Measurements from ENCODE around the gene CYP1B1. TPM values are rescaled to one million over a fixed set of nuclear protein-coding genes. Genes with fewer than 3 reads are reported as not detected.

The CYP1B1 gene
- total RNA-seq, 1 experiment from 2014 or later, result 36.3 TPM

GRCh38 chr2:38109732-38110181 lies 33.8 kb upstream of the CYP1B1 start:
- Histone ChIP-seq H3K4me1 (replicated peaks; ENCODE audit: insufficient read depth) (peaks cover 38% of the 10 kb centered on the region), H3K36me3 (ENCODE audit: low read depth) (no peaks in the 10 kb centered on the region), H2AFZ (no peak overlapping the region), H3K27ac (no peak overlapping the region), H3K9me3 (ENCODE audit: insufficient read depth, low read depth) (peaks cover 3% of the 10 kb centered on the region; the same call in 1 of the 2 replicates), H3K27me3 (ENCODE audit: insufficient read depth, low read depth) (no peaks in the 10 kb centered on the region), H4K20me1 (ENCODE audit: insufficient read depth) (no peaks in the 10 kb centered on the region), H3K4me3 (no peak overlapping the region), H3F3A (ENCODE audit: insufficient read depth, low read depth) (peaks cover 29% of the 10 kb centered on the region; the same call in 1 of the 2 replicates), H3K4me2 (no peak overlapping the region), H3K79me2 (ENCODE audit: low read depth) (no peaks in the 10 kb centered on the region), H3K9me2 (ENCODE audit: insufficient read depth) (no peaks in the 10 kb centered on the region)
- no TSS peak for BruUV-seq (replicated peaks)
- DNase-seq, result peak in 1 of 2 experiments; percentile 65
- CTCF ChIA-PET, result no interaction called here
- POLR2A ChIA-PET (ENCODE audit: unreplicated experiment), result interaction anchor here (0.6 kb wide), 2 partner anchors 13 to 16 kb away, joined by 7 to 8 read pairs; no protein-coding TSS in a partner anchor
- intact Hi-C loops (cut with micrococcal nuclease; ENCODE audit: unreplicated experiment), result loop anchor here (5.0 kb wide), 1 partner anchor 493 kb away; the partner anchor contains the start of gene HNRNPLL
- no peak for TF ChIP-seq CTCF (conservative IDR thresholded peaks at IDR 0.05)
- TF ChIP-seq EZH2 (IDR thresholded peaks at IDR 0.05; ENCODE audit: low read depth), result no peak

GRCh38 chr2:38108907-38109731 lies 33.2 kb upstream of the CYP1B1 start:
- no peaks in the 10 kb centered on the region for H3K9me2 ChIP-seq (ENCODE audit: insufficient read depth)
- DNase-seq, result no peak
- H3K4me2 ChIP-seq, result no peak overlapping the region
- peaks cover 34% of the 10 kb centered on the region for H3K4me1 ChIP-seq (replicated peaks; ENCODE audit: insufficient read depth)
- no peak overlapping the region for H3K27ac ChIP-seq
- ChIA-PET POLR2A (ENCODE audit: unreplicated experiment) (interaction anchor here (0.6 kb wide), 2 partner anchors 13 to 15 kb away, joined by 7 to 8 read pairs; no protein-coding TSS in a partner anchor), CTCF (no interaction called here)
- no peaks in the 10 kb centered on the region for H3K36me3 ChIP-seq (ENCODE audit: low read depth)
- H3K27me3 ChIP-seq (ENCODE audit: insufficient read depth, low read depth), result no peaks in the 10 kb centered on the region
- H3K4me3 ChIP-seq, result no peak overlapping the region
- no peak overlapping the region for H2AFZ ChIP-seq
- H3K79me2 ChIP-seq (ENCODE audit: low read depth), result no peaks in the 10 kb centered on the region
- H3K9me3 ChIP-seq (ENCODE audit: insufficient read depth, low read depth), result peaks cover 6% of the 10 kb centered on the region; the same call in 1 of the 2 replicates
- BruUV-seq (replicated peaks), result no TSS peak
- intact Hi-C loops (cut with micrococcal nuclease; ENCODE audit: unreplicated experiment), result loop anchor here (5.0 kb wide), 1 partner anchor 493 kb away; the partner anchor contains the start of gene HNRNPLL
- TF ChIP-seq CTCF (conservative IDR thresholded peaks at IDR 0.05) (no peak), EZH2 (IDR thresholded peaks at IDR 0.05; ENCODE audit: low read depth) (no peak)
- no peaks in the 10 kb centered on the region for H4K20me1 ChIP-seq (ENCODE audit: insufficient read depth)
- H3F3A ChIP-seq (ENCODE audit: insufficient read depth, low read depth), result peaks cover 29% of the 10 kb centered on the region; the same call in 1 of the 2 replicates

- Histone ChIP-seq H2AFZ (no peak overlapping the region), H3K27ac (peak overlapping the region; percentile 96; the same call in 1 of the 2 replicates), H3K27me3 (ENCODE audit: insufficient read depth, low read depth) (no peaks in the 10 kb centered on the region), H3K36me3 (ENCODE audit: low read depth) (no peaks in the 10 kb centered on the region), H3K9me2 (ENCODE audit: insufficient read depth) (no peaks in the 10 kb centered on the region), H4K20me1 (ENCODE audit: insufficient read depth) (no peaks in the 10 kb centered on the region), H3K4me3 (no peak overlapping the region), H3K79me2 (ENCODE audit: low read depth) (no peaks in the 10 kb centered on the region), H3K4me2 (no peak overlapping the region), H3K9me3 (ENCODE audit: insufficient read depth, low read depth) (peaks cover 6% of the 10 kb centered on the region; the same call in 1 of the 2 replicates), H3F3A (ENCODE audit: insufficient read depth, low read depth) (peaks cover 22% of the 10 kb centered on the region; the same call in 1 of the 2 replicates), H3K4me1 (replicated peaks; ENCODE audit: insufficient read depth) (peaks cover 23% of the 10 kb centered on the region)
- no peak for TF ChIP-seq CTCF (conservative IDR thresholded peaks at IDR 0.05)
- no peak for TF ChIP-seq EZH2 (IDR thresholded peaks at IDR 0.05; ENCODE audit: low read depth)
- CTCF ChIA-PET, result interaction anchor here (0.7 to 1.2 kb wide), 3 partner anchors 115 to 545 kb away, joined by 3 to 17 read pairs (median 12); no protein-coding TSS in a partner anchor
- DNase-seq, result no peak
- POLR2A ChIA-PET (ENCODE audit: unreplicated experiment), result no interaction called here
- no TSS peak for BruUV-seq (replicated peaks)
- intact Hi-C loops (cut with micrococcal nuclease; ENCODE audit: unreplicated experiment), result loop anchor here (5.0 kb wide), 1 partner anchor 494 kb away; the partner anchor contains the start of gene HNRNPLL
These were observed 31.9 kb upstream of the CYP1B1 start for GRCh38 chr2:38107738-38108410.
